ENCODE data around the gene RPS15.
"Not testable (repeated sequence)": the region's sequence is repeated elsewhere in the genome, so short reads cannot be mapped to it uniquely, and the experiment has no call there.

- not testable (repeated sequence) for TF ChIP-seq CTCF, POLR2A (IDR thresholded peaks at IDR 0.05)
Measured at GRCh38 chr19:1439525-1440417, 1.6 kb downstream of the RPS15 start.

Data from upper lobe of left lung (tissue), 4 donors.